DOHH2 (cell line): ENCODE results near the gene THBD.

Source experiments
- CTCF ChIP-seq: fragments of 200-600 bp; sonication (generic); IDR thresholded peaks from one replicate; pipeline ENCODE4 v1.5.1; 2014; ENCODE audit warnings: antibody characterized with exemption, mild to moderate bottlenecking, low read depth, low read length; ENCODE audit not compliant: poor library complexity, severe bottlenecking
- EZH2phosphoT487 ChIP-seq: fragments of 200-600 bp; sonication (generic); IDR thresholded peaks from 2 replicates; pipeline ENCODE4 v1.6.1; 2017; ENCODE audit warnings: borderline replicate concordance, mild to moderate bottlenecking, antibody characterized with exemption, low read length, moderate library complexity, mixed read lengths

GRCh38 chr20:23090878-23091277, 41.4 kb upstream of the THBD start:
- no peak for TF ChIP-seq CTCF
- no peak for TF ChIP-seq EZH2phosphoT487
